SW480 (cell line): ENCODE measurements around the gene TFIP11.

ENCODE experiments used
- DNase-seq: peaks from one replicate; pipeline ENCODE4 v3.0.0-alpha.2; 2016; ENCODE audit warnings: low spot score

Gene TFIP11

GRCh38 chr22:26479043-26479791, 33.1 kb downstream of the TFIP11 start:
- peak; percentile 3 for DNase-seq

- DNase-seq: no peak
Observed at GRCh38 chr22:26477341-26477731, 34.9 kb downstream of the TFIP11 start.

GRCh38 chr22:26476705-26477340, 35.5 kb downstream of the TFIP11 start:
- DNase-seq: peak; percentile 46

GRCh38 chr22:26474682-26475081, 37.6 kb downstream of the TFIP11 start:
- peak; percentile 79 for DNase-seq

- peak; percentile 93 for DNase-seq
Observed at GRCh38 chr22:26471522-26471921, 40.8 kb downstream of the TFIP11 start.

GRCh38 chr22:26470807-26471206, 41.5 kb downstream of the TFIP11 start:
- no peak for DNase-seq

GRCh38 chr22:26466196-26466595, 46.1 kb downstream of the TFIP11 start:
- no peak for DNase-seq

GRCh38 chr22:26464312-26464711, 48.0 kb downstream of the TFIP11 start:
- DNase-seq: no peak

- DNase-seq: no peak
Observed at GRCh38 chr22:26463688-26464087, 48.6 kb downstream of the TFIP11 start.

GRCh38 chr22:26463101-26463661, 49.1 kb downstream of the TFIP11 start:
- no peak for DNase-seq

- no peak for DNase-seq
Observed at GRCh38 chr22:26462641-26463040, 49.6 kb downstream of the TFIP11 start.

- DNase-seq: no peak
Observed at GRCh38 chr22:26462051-26462450, 50.2 kb downstream of the TFIP11 start.

- no peak for DNase-seq
Observed at GRCh38 chr22:26461188-26461810, 51.0 kb downstream of the TFIP11 start.

GRCh38 chr22:26460202-26460601, 52.1 kb downstream of the TFIP11 start:
- DNase-seq: no peak

GRCh38 chr22:26457661-26458272, 54.5 kb downstream of the TFIP11 start:
- no peak for DNase-seq

- no peak for DNase-seq
Observed at GRCh38 chr22:26453812-26454500, 58.3 kb downstream of the TFIP11 start.

GRCh38 chr22:26453216-26453615, 59.1 kb downstream of the TFIP11 start:
- no peak for DNase-seq

GRCh38 chr22:26452236-26453016, 59.8 kb downstream of the TFIP11 start:
- DNase-seq: no peak

- DNase-seq: no peak
Observed at GRCh38 chr22:26450453-26451185, 61.7 kb downstream of the TFIP11 start.

- no peak for DNase-seq
Observed at GRCh38 chr22:26448941-26449340, 63.3 kb downstream of the TFIP11 start.
